Neural cell (in vitro differentiated cells): ENCODE results near the gene LSMEM2. TPM values are rescaled to one million over a fixed set of nuclear protein-coding genes. Genes with fewer than 3 reads are reported as not detected.

Source experiments
- H2AFZ ChIP-seq: fragments of 200-600, 300-800 bp; sonication (generic), shearing (Covaris generic); 2 replicates; pipeline ENCODE4 v1.6.0; 2014; ENCODE audit warnings: low read depth, mild to moderate bottlenecking, antibody characterized with exemption, low read length, moderate library complexity
- H3F3A ChIP-seq: fragments of 200-600 bp; shearing (Covaris generic); 2 replicates; pipeline ENCODE4 v1.6.1; 2016; ENCODE audit warnings: mild to moderate bottlenecking, moderate library complexity, mixed read lengths, antibody characterized with exemption, low read length; ENCODE audit not compliant: insufficient read depth, poor library complexity, severe bottlenecking
- H3K27ac ChIP-seq: fragments of 200-600, 300-800 bp; sonication (generic), shearing (Covaris generic); 2 replicates; pipeline ENCODE4 v1.5.1; 2014; ENCODE audit warnings: mild to moderate bottlenecking, low read length, moderate library complexity
- H3K27me3 ChIP-seq: fragments of 300-800, 200-600 bp; sonication (generic), shearing (Covaris generic); 2 replicates; pipeline ENCODE4 v1.6.0; 2014; ENCODE audit warnings: mild to moderate bottlenecking, low read depth, low read length, moderate library complexity; ENCODE audit not compliant: insufficient read depth
- H3K36me3 ChIP-seq: fragments of 300-800, 200-600 bp; sonication (generic), shearing (Covaris generic); 2 replicates; pipeline ENCODE4 v1.5.1; 2014; ENCODE audit warnings: mild to moderate bottlenecking, antibody characterized with exemption, low read length, moderate library complexity; ENCODE audit not compliant: insufficient read depth
- H3K4me2 ChIP-seq: fragments of 300-800, 200-600 bp; sonication (generic), shearing (Covaris generic); 2 replicates; pipeline ENCODE4 v1.6.0; 2014; ENCODE audit warnings: mild to moderate bottlenecking, low read length
- H3K4me3 ChIP-seq: fragments of 300-800, 200-600 bp; sonication (generic), shearing (Covaris generic); 2 replicates; pipeline ENCODE4 v1.5.1; 2014; ENCODE audit warnings: mild to moderate bottlenecking, low read length, moderate library complexity
- H3K79me2 ChIP-seq: fragments of 200-600 bp; shearing (Covaris generic); replicated peaks from 2 replicates; pipeline ENCODE4 v1.6.0; 2014; ENCODE audit warnings: mild to moderate bottlenecking, low read length, moderate library complexity; ENCODE audit not compliant: insufficient read depth
- H3K9ac ChIP-seq: fragments of 300-800, 200-600 bp; sonication (generic), shearing (Covaris generic); 2 replicates; pipeline ENCODE4 v1.6.1; 2016; ENCODE audit warnings: mild to moderate bottlenecking, low read length, mixed read lengths
- H3K9me2 ChIP-seq: fragments of 200-600 bp; shearing (Covaris generic); 2 replicates; pipeline ENCODE4 v1.6.1; 2016; ENCODE audit warnings: mild to moderate bottlenecking, low read length, mixed read lengths; ENCODE audit not compliant: insufficient read depth
- H3K9me3 ChIP-seq: fragments of 200-600, 300-800 bp; sonication (generic), shearing (Covaris generic); 2 replicates; pipeline ENCODE4 v1.6.1; 2016; ENCODE audit warnings: mild to moderate bottlenecking, mixed run types, low read length, moderate library complexity, mixed read lengths
- H4K20me1 ChIP-seq: fragments of 200-600 bp; shearing (Covaris generic); 2 replicates; pipeline ENCODE4 v1.6.1; 2016; ENCODE audit warnings: mild to moderate bottlenecking, mixed run types; ENCODE audit not compliant: insufficient read depth
- CTCF ChIP-seq: fragments of 450-650 bp; IDR thresholded peaks from 2 replicates; pipeline ENCODE4 v1.5.1; 2014; ENCODE audit warnings: antibody characterized with exemption, mild to moderate bottlenecking, moderate library complexity; ENCODE audit not compliant: poor library complexity, severe bottlenecking
- EP300 ChIP-seq: fragments of 450-650 bp; conservative IDR thresholded peaks from 2 replicates; pipeline ENCODE4 v1.6.1; 2014; ENCODE audit warnings: antibody characterized with exemption, mild to moderate bottlenecking, moderate library complexity; ENCODE audit not compliant: poor library complexity, severe bottlenecking
- EZH2 ChIP-seq: fragments of 200-600, 300-800 bp; shearing (Covaris generic), sonication (generic); IDR thresholded peaks from 2 replicates; pipeline ENCODE4 v1.6.1; 2014; ENCODE audit warnings: antibody characterized with exemption, low read length, borderline replicate concordance, mild to moderate bottlenecking; ENCODE audit not compliant: insufficient read depth, poor library complexity, severe bottlenecking
- MXI1 ChIP-seq: fragments of 450-650 bp; conservative IDR thresholded peaks from 2 replicates; pipeline ENCODE4 v1.6.1; 2014; ENCODE audit warnings: antibody characterized with exemption, mild to moderate bottlenecking; ENCODE audit not compliant: poor library complexity, severe bottlenecking
- POLR2AphosphoS5 ChIP-seq: IDR thresholded peaks from 2 replicates; pipeline ENCODE4 v1.6.1; 2012
- RAD21 ChIP-seq: fragments of 450-650 bp; conservative IDR thresholded peaks from 2 replicates; pipeline ENCODE4 v1.6.1; 2014; ENCODE audit warnings: antibody characterized with exemption, mild to moderate bottlenecking, moderate library complexity
- REST ChIP-seq: IDR thresholded peaks from 2 replicates; pipeline ENCODE4 v1.6.1; 2012; ENCODE audit warnings: borderline replicate concordance
- SMC3 ChIP-seq: fragments of 450-650 bp; conservative IDR thresholded peaks from 2 replicates; pipeline ENCODE4 v1.6.1; 2014; ENCODE audit warnings: antibody characterized with exemption, mild to moderate bottlenecking, moderate library complexity; ENCODE audit not compliant: poor library complexity
- TAF1 ChIP-seq: IDR thresholded peaks from 2 replicates; pipeline ENCODE4 v1.6.1; 2012; ENCODE audit warnings: low read depth
- polyA plus RNA-seq: library from polyadenylated mRNA; depleted of rRNA; stranded (reverse); fragments of >200 nt; gene quantifications from 2 replicates; pipeline ENCODE4 v1.2.3, GENCODE V29; 2014

LSMEM2 gene
- polyA plus RNA-seq, 1 donor from 2014 or later: not detected

GRCh38 chr3:50274371-50275104 lies 4.3 kb upstream of the LSMEM2 start:
- no peak overlapping the region for H3K27ac ChIP-seq
- H3K4me3 ChIP-seq: no peak overlapping the region
- H3K36me3 ChIP-seq: no peaks in the 10 kb centered on the region
- no peaks in the 10 kb centered on the region for H3K9me2 ChIP-seq
- TF ChIP-seq EP300 (no peak), SMC3 (peak; percentile 62), POLR2AphosphoS5 (no peak), CTCF (peak; percentile 69), TAF1 (no peak), REST (no peak), RAD21 (peak; percentile 46), MXI1 (no peak), EZH2 (no peak)
- no peaks in the 10 kb centered on the region for H3K9me3 ChIP-seq
- no peaks in the 10 kb centered on the region for H3K79me2 ChIP-seq
- no peak overlapping the region for H3K4me2 ChIP-seq
- H4K20me1 ChIP-seq: no peaks in the 10 kb centered on the region
- no peak overlapping the region for H2AFZ ChIP-seq
- H3K27me3 ChIP-seq: peaks cover 23% of the 10 kb centered on the region
- no peaks in the 10 kb centered on the region for H3F3A ChIP-seq
- no peak overlapping the region for H3K9ac ChIP-seq

GRCh38 chr3:50275141-50275995 lies 3.5 kb upstream of the LSMEM2 start:
- Histone ChIP-seq H3K9ac (no peak overlapping the region), H3K4me3 (no peak overlapping the region), H2AFZ (no peak overlapping the region), H3K4me2 (no peak overlapping the region), H3K9me3 (no peaks in the 10 kb centered on the region), H3K79me2 (no peaks in the 10 kb centered on the region), H4K20me1 (no peaks in the 10 kb centered on the region), H3K27me3 (peaks cover 23% of the 10 kb centered on the region), H3K9me2 (no peaks in the 10 kb centered on the region), H3F3A (no peaks in the 10 kb centered on the region), H3K36me3 (no peaks in the 10 kb centered on the region), H3K27ac (no peak overlapping the region)
- TF ChIP-seq EP300 (no peak), EZH2 (no peak)
